IgD-negative memory B cell (primary cell): ENCODE results near the gene PASD1. TPM values are rescaled to one million over a fixed set of nuclear protein-coding genes. Genes with fewer than 3 reads are reported as not detected.
A peak's percentile ranks its signal among the peaks of the same experiment; 100 is the strongest.
"Not testable (repeated sequence)": the region's sequence is repeated elsewhere in the genome, so short reads cannot be mapped to it uniquely, and the experiment has no call there.

Source experiments
- H3K27ac Mint-ChIP-seq, 3 donors: one replicate each; pipeline ENCODE4 v1.8.0; 2020 to 2022; ENCODE audit warnings: mild to moderate bottlenecking in 3 of 3, mixed read lengths in 3 of 3, moderate library complexity in 1 of 3
- H3K27me3 Mint-ChIP-seq: one replicate; pipeline ENCODE4 v1.8.0; 2021; ENCODE audit warnings: mixed read lengths
- H3K36me3 Mint-ChIP-seq: one replicate; pipeline ENCODE4 v1.8.0; 2020; ENCODE audit warnings: mild to moderate bottlenecking, mixed read lengths
- H3K4me1 Mint-ChIP-seq, 3 donors: one replicate each; pipeline ENCODE4 v1.8.0; 2020 to 2022; ENCODE audit warnings: mixed read lengths in 3 of 3, mild to moderate bottlenecking in 1 of 3
- H3K4me3 Mint-ChIP-seq, 4 donors: one replicate each; pipeline ENCODE4 v1.8.0; 2020 to 2022; ENCODE audit warnings: mild to moderate bottlenecking in 4 of 4, mixed read lengths in 4 of 4, moderate library complexity in 3 of 4
- H3K9me3 Mint-ChIP-seq, 3 donors: one replicate each; pipeline ENCODE4 v1.8.0; 2020 to 2021; ENCODE audit warnings: mixed read lengths in 3 of 3, mild to moderate bottlenecking in 1 of 3
- polyA plus RNA-seq: library from polyadenylated mRNA; unstranded; fragments of 300-500 nt; fragmentation: Illumina TruSeq; gene quantifications from one replicate; pipeline ENCODE4 v1.2.3, GENCODE V29; 2021

Gene PASD1
- polyA plus RNA-seq, 1 donor from 2014 or later, result not detected

DNA sequence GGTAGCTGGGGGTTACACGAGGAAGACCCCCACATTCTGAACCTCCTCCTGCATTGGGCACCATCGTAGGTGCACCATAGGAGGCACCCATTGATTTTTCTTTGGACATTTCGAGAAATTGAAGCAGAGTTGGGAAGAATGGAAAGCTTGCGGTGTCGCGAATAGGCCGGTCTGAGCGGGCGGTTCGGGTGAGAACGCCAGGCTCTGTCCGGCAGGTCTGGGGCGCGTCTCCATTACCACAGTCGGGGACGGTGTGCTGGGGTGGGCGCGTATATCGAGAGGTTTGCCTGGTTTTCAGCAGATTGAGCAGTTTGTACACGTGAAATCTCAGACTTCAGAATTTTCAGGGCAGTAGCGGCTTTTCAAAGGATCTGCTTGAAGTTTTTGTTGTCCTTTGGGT, 560 bp downstream of the PASD1 start:
- H3K4me3 Mint-ChIP-seq, result no peak overlapping the region
- H3K9me3 Mint-ChIP-seq, result no peaks in the 10 kb centered on the region
- H3K4me1 Mint-ChIP-seq, result no peaks in the 10 kb centered on the region
- H3K27me3 Mint-ChIP-seq, result peaks cover 1% of the 10 kb centered on the region
- H3K27ac Mint-ChIP-seq, result no peak overlapping the region
- H3K36me3 Mint-ChIP-seq, result no peaks in the 10 kb centered on the region

DNA sequence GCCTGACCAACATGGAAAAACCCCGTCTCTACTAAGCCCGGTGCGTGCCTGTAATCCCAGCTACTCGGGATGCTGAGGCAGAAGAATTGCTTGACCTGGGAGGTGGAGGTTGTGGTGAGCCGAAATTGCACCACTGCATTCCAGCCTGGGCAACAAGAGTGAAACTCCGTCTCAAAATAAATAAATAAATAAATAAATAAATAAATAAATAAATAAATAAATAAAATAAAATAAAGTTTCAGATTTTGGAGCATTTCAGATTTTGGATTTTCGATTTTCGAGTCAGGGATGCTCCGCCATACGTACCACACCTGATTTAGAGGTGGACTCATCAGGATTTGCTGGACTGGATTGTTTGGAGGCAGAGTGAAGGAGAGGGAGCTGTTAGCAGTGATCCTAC, 3.4 kb downstream of the PASD1 start:
- not testable (repeated sequence) for H3K4me1 Mint-ChIP-seq, H3K36me3 Mint-ChIP-seq, H3K9me3 Mint-ChIP-seq, H3K4me3 Mint-ChIP-seq, H3K27ac Mint-ChIP-seq, H3K27me3 Mint-ChIP-seq

DNA sequence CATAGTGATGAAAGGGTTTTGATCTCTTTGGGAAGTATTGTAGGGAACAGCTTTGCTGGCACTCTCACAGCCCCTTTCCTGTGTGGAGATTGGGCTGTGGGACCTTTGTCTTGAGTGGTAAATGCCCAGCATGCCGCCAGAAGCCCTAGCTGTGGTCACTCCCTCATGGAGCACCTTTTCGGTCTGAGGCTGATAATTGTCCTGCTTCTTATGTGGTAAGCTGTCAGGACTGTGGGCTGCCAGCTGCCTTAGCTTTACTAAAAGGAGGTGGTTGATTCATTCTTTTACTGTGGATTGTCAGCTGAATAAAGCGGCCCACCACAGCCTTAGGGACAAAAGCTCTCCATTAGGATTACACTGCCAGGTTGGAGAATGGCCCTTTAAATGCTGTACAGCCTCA, 7.1 kb downstream of the PASD1 start:
- Mint-ChIP-seq H3K4me1 (peaks cover 0 to 2% (median 0%) of the 10 kb centered on the region in 3 donors), H3K27me3 (no peaks in the 10 kb centered on the region), H3K27ac (no peak overlapping the region), H3K9me3 (no peaks in the 10 kb centered on the region), H3K36me3 (no peaks in the 10 kb centered on the region), H3K4me3 (no peak overlapping the region)

DNA sequence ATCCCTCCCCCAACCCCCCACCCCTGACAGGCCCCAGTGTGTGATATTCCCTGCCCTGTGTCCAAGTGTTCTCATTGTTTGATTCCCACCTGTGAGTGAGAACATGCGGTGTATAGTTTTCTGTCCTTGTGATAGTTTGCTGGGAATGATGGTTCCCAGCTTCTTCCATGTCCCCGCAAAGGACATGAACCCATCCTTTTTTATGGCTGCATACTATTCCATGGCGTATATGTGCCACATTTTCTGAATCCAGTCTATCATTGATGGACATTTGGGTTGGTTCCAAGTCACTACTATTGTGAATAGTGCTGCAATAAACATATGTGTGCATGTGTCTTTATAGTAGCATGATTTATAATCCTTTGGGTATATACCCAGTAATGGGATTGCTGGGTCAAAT, 29.9 kb downstream of the PASD1 start:
- H3K27me3 Mint-ChIP-seq, H3K36me3 Mint-ChIP-seq, H3K27ac Mint-ChIP-seq, H3K4me1 Mint-ChIP-seq, H3K4me3 Mint-ChIP-seq, H3K9me3 Mint-ChIP-seq: not testable (repeated sequence)

DNA sequence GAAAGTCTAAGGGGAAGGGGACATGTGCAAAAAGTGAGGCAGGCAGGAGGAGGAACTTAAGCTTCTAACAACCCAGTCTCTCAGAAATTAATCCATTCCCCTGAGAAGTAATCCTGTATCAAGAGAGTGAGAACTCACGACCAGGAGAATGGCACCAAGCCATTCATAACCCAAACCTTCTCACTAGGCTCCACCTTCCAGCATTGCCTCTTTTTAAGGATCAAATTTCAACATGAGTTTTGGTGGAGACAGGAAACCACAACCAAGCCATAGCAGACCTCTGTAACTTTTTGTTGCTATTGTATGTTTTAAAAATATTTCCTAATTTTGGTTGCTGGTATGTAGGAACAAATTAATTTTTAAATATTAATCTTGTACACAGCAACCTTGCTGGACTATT, 32.8 kb downstream of the PASD1 start:
- peaks cover 0 to 1% (median 0%) of the 10 kb centered on the region in 3 donors for H3K9me3 Mint-ChIP-seq
- H3K36me3 Mint-ChIP-seq, result no peaks in the 10 kb centered on the region
- H3K27me3 Mint-ChIP-seq, result peaks cover 2% of the 10 kb centered on the region
- H3K4me3 Mint-ChIP-seq, result no peak overlapping the region
- no peaks in the 10 kb centered on the region for H3K4me1 Mint-ChIP-seq
- H3K27ac Mint-ChIP-seq, result no peak overlapping the region

GRCh38 chrX:151604931-151605330, 41.5 kb downstream of the PASD1 start:
- Mint-ChIP-seq H3K36me3 (no peaks in the 10 kb centered on the region), H3K9me3 (peaks cover 0 to 4% (median 0%) of the 10 kb centered on the region in 3 donors), H3K4me3 (no peak overlapping the region), H3K27ac (no peak overlapping the region), H3K27me3 (peaks cover 5% of the 10 kb centered on the region), H3K4me1 (peaks cover 0 to 2% (median 0%) of the 10 kb centered on the region in 3 donors)

DNA sequence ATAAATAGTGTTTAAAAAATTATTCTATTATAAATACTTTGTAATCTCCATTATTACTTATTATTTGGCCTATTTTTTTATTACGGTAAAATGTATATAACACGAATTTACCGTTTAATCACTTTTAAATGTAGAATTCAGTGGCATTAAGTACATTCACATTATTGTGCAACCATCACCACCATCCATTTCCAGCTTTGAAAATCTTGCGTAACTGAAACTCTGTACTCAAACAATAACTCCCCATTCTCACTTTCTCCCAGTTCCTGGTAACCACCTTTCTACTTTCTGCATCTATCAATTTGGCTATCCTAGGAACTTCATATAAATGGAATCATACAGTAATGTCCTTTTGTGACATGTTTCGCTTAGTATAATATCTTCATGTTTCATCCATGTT, 45.7 kb downstream of the PASD1 start:
- peaks cover 0 to 4% (median 0%) of the 10 kb centered on the region in 3 donors for H3K9me3 Mint-ChIP-seq
- H3K36me3 Mint-ChIP-seq, result no peaks in the 10 kb centered on the region
- no peaks in the 10 kb centered on the region for H3K27me3 Mint-ChIP-seq
- H3K4me3 Mint-ChIP-seq, result no peak overlapping the region
- no peak overlapping the region for H3K27ac Mint-ChIP-seq
- no peaks in the 10 kb centered on the region for H3K4me1 Mint-ChIP-seq

GRCh38 chrX:151621422-151621821, 57.9 kb downstream of the PASD1 start:
- Mint-ChIP-seq H3K36me3 (no peaks in the 10 kb centered on the region), H3K4me1 (no peaks in the 10 kb centered on the region), H3K27me3 (no peaks in the 10 kb centered on the region), H3K4me3 (no peak overlapping the region), H3K9me3 (no peaks in the 10 kb centered on the region), H3K27ac (no peak overlapping the region)

GRCh38 chrX:151624677-151625076, 61.2 kb downstream of the PASD1 start:
- H3K27ac Mint-ChIP-seq, result no peak overlapping the region
- no peaks in the 10 kb centered on the region for H3K27me3 Mint-ChIP-seq
- no peak overlapping the region for H3K4me3 Mint-ChIP-seq
- H3K9me3 Mint-ChIP-seq, result no peaks in the 10 kb centered on the region
- no peaks in the 10 kb centered on the region for H3K4me1 Mint-ChIP-seq
- no peaks in the 10 kb centered on the region for H3K36me3 Mint-ChIP-seq

DNA sequence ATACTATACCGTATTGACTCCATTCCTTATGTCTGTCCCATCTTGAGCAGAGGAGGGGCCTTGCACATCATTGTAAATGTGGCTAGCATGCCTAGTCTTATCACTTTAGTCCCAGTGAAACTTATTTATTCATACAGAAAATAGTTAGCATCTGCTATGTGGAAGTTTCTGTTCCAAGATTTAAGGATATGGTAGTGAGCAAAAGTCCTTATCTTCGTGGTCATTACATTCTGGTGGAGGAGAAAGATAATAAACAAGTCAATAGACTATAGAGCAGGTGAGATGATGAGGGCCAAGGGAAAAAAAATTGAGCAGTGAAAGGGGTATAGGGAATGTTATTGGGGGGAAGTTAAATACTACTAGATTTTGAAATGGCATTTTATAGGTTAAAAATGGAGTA, 68.3 kb downstream of the PASD1 start:
- H3K27me3 Mint-ChIP-seq, result no peaks in the 10 kb centered on the region
- H3K9me3 Mint-ChIP-seq, result no peaks in the 10 kb centered on the region
- H3K4me3 Mint-ChIP-seq, result no peak overlapping the region
- H3K36me3 Mint-ChIP-seq, result no peaks in the 10 kb centered on the region
- H3K27ac Mint-ChIP-seq, result no peak overlapping the region
- no peaks in the 10 kb centered on the region for H3K4me1 Mint-ChIP-seq

GRCh38 chrX:151633157-151633556, 69.7 kb downstream of the PASD1 start:
- peaks cover 0 to 2% (median 0%) of the 10 kb centered on the region in 3 donors for H3K9me3 Mint-ChIP-seq
- H3K36me3 Mint-ChIP-seq, result no peaks in the 10 kb centered on the region
- H3K4me3 Mint-ChIP-seq, result no peak overlapping the region
- H3K27ac Mint-ChIP-seq, result no peak overlapping the region
- H3K27me3 Mint-ChIP-seq, result no peaks in the 10 kb centered on the region
- no peaks in the 10 kb centered on the region for H3K4me1 Mint-ChIP-seq

GRCh38 chrX:151634937-151635336, 71.5 kb downstream of the PASD1 start:
- Mint-ChIP-seq H3K36me3 (no peaks in the 10 kb centered on the region), H3K9me3 (peaks cover 0 to 2% (median 0%) of the 10 kb centered on the region in 3 donors), H3K4me1 (no peaks in the 10 kb centered on the region), H3K4me3 (no peak overlapping the region), H3K27me3 (no peaks in the 10 kb centered on the region), H3K27ac (no peak overlapping the region)

DNA sequence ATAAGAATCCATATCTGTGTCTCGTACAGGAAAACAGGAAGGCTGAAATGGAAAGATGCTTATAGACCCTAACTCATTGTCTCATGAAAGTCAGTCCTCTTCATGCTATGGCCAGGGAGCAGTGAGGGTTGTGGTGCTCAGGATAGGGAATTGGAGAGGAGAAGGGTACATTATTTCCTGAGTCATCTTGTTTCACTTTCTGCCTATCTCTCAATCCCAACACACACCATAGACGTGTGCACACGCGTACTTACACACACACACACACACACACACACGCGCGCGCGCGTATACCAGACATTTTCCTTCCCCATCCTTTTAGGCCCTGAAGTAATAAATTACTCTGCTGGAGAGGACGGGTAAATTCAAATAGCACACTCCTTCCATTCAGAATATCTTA, 78.1 kb downstream of the PASD1 start:
- Mint-ChIP-seq H3K27ac (no peak overlapping the region), H3K27me3 (peaks cover 2% of the 10 kb centered on the region), H3K4me3 (no peak overlapping the region), H3K36me3 (no peaks in the 10 kb centered on the region), H3K9me3 (peaks cover 0 to 2% (median 0%) of the 10 kb centered on the region in 3 donors), H3K4me1 (no peaks in the 10 kb centered on the region)

- Mint-ChIP-seq H3K27me3 (peaks cover 7% of the 10 kb centered on the region), H3K4me3 (no peak overlapping the region), H3K36me3 (no peaks in the 10 kb centered on the region), H3K4me1 (peaks cover 0 to 3% (median 0%) of the 10 kb centered on the region in 3 donors), H3K27ac (no peak overlapping the region), H3K9me3 (peaks cover 0 to 2% (median 0%) of the 10 kb centered on the region in 3 donors)
Measured at GRCh38 chrX:151675121-151675746, 111.8 kb downstream of the PASD1 start.

GRCh38 chrX:151676196-151676595, 112.7 kb downstream of the PASD1 start:
- no peak overlapping the region for H3K4me3 Mint-ChIP-seq
- peaks cover 7% of the 10 kb centered on the region for H3K27me3 Mint-ChIP-seq
- H3K36me3 Mint-ChIP-seq, result no peaks in the 10 kb centered on the region
- H3K4me1 Mint-ChIP-seq, result peaks cover 0 to 3% (median 0%) of the 10 kb centered on the region in 3 donors
- H3K27ac Mint-ChIP-seq, result no peak overlapping the region
- H3K9me3 Mint-ChIP-seq, result peaks cover 0 to 2% (median 0%) of the 10 kb centered on the region in 3 donors

DNA sequence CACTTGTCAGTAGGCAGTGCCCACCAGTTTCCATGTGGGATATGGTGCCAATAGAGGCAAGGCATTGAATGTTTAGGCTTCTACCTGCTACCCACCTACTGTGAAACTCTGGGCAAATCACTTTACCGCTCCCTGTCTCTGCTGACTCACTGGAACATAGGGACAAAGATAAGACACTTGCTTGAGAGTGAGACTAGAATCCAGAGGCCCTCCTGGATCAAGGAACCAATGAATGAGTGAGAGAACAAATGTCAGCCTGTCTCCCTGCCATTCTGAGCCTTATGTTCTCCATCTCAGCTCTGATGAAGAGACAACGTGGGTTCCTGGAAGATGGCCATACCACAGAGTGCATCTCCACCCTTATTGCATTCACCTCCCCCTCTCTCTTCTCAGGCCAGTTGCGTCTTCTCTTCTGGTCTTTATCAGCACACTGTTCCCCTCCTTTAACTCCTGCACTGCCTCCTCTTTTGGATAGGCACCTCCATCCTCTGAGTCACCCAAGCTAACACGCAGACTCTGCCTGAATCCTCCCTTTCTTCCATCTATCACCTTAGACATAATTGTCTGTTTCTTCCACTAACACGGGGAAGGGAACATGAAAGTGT, 116.4 kb downstream of the PASD1 start:
- H3K9me3 Mint-ChIP-seq, result peaks cover 0 to 2% (median 0%) of the 10 kb centered on the region in 3 donors
- H3K4me1 Mint-ChIP-seq, result peaks cover 0 to 3% (median 0%) of the 10 kb centered on the region in 3 donors
- H3K36me3 Mint-ChIP-seq, result no peaks in the 10 kb centered on the region
- H3K27ac Mint-ChIP-seq, result no peak overlapping the region
- H3K27me3 Mint-ChIP-seq, result peaks cover 20% of the 10 kb centered on the region
- peak overlapping the region in 1 of 4 donors; percentile 21 for H3K4me3 Mint-ChIP-seq
